HUES64 (cell line): ENCODE results near the gene GTSE1.
"Not testable (repeated sequence)": the region's sequence is repeated elsewhere in the genome, so short reads cannot be mapped to it uniquely, and the experiment has no call there.

Experiments used
- H3K27ac ChIP-seq: 2 replicates; pipeline ENCODE4 v1.7.0; 2013; ENCODE audit warnings: low read depth, low read length, inconsistent platforms
- H3K27me3 ChIP-seq: 2 replicates; pipeline ENCODE4 v1.6.1; 2013; ENCODE audit warnings: mild to moderate bottlenecking, low read length; ENCODE audit not compliant: insufficient read depth
- H3K36me3 ChIP-seq: 2 replicates; pipeline ENCODE4 v1.6.1; 2013; ENCODE audit warnings: mild to moderate bottlenecking, low read length; ENCODE audit not compliant: insufficient read depth
- H3K4me1 ChIP-seq: 2 replicates; pipeline ENCODE4 v1.6.1; 2013; ENCODE audit warnings: mild to moderate bottlenecking, low read length, moderate library complexity; ENCODE audit not compliant: insufficient read depth
- H3K4me3 ChIP-seq: 2 replicates; pipeline ENCODE4 v1.5.1; 2013; ENCODE audit warnings: mild to moderate bottlenecking, low read length, moderate library complexity
- H3K9ac ChIP-seq: 2 replicates; pipeline ENCODE4 v1.6.1; 2013; ENCODE audit warnings: mild to moderate bottlenecking, low read depth, low read length
- H3K9me3 ChIP-seq: 2 replicates; pipeline ENCODE4 v1.6.1; 2013; ENCODE audit warnings: low read depth, low read length; ENCODE audit not compliant: insufficient read depth
- WGBS: fragments of 150-250, 120-280 bp; methylation state at CpG from one replicate; pipeline ENCODE4 v1.1.7; 2013; ENCODE audit warnings: missing lambda C conversion rate; 5-methylcytosine and 5-hydroxymethylcytosine counted together

The GTSE1 gene

GRCh38 chr22:46262449-46263215 is 34.0 kb upstream of the GTSE1 start:
- H3K36me3 ChIP-seq = no peaks in the 10 kb centered on the region

GRCh38 chr22:46263216-46263590 is 33.5 kb upstream of the GTSE1 start, which contains the start of gene PKDREJ:
TSS of gene PKDREJ (minus strand) at chr22:46263343. CDS start at chr22:46263322, 21 bp downstream.
- Histone ChIP-seq H3K27ac (no peak within 1 kb of the TSS), H3K9ac (no peak within 1 kb of the TSS; the same call in 1 of the 2 replicates), H3K4me1 (peaks cover 2% of the 10 kb centered on the region; the same call in 1 of the 2 replicates), H3K27me3 (peaks cover 77% of the 10 kb centered on the region), H3K9me3 (peaks cover 15% of the 10 kb centered on the region), H3K36me3 (no peaks in the 10 kb centered on the region), H3K4me3 (peak within 1 kb of the TSS; percentile 35)
- WGBS = 43% methylated on average over 30 of the region's 30 CpGs

More at GRCh38 chr22:46262449-46263215, 34.0 kb upstream of the GTSE1 start:
- Histone ChIP-seq H3K4me1 (peaks cover 2% of the 10 kb centered on the region; the same call in 1 of the 2 replicates), H3K4me3 (peak overlapping the region; percentile 35), H3K9ac (no peak overlapping the region; the same call in 1 of the 2 replicates), H3K27me3 (peaks cover 83% of the 10 kb centered on the region), H3K27ac (no peak overlapping the region), H3K9me3 (peaks cover 15% of the 10 kb centered on the region)
- WGBS = 8% methylated on average over 109 of the region's 109 CpGs

GRCh38 chr22:46264520-46264919 is 32.1 kb upstream of the GTSE1 start:
- H3K4me3 ChIP-seq, H3K4me1 ChIP-seq, H3K36me3 ChIP-seq, H3K9me3 ChIP-seq, H3K9ac ChIP-seq, H3K27ac ChIP-seq: not testable (repeated sequence)
- over 99% methylated on average over 6 of the region's 6 CpGs for WGBS
- H3K27me3 ChIP-seq = peaks cover 65% of the 10 kb centered on the region

- not testable (repeated sequence) for H3K9ac ChIP-seq, H3K9me3 ChIP-seq, H3K4me3 ChIP-seq, H3K27ac ChIP-seq, H3K36me3 ChIP-seq, H3K4me1 ChIP-seq
- peaks cover 54% of the 10 kb centered on the region for H3K27me3 ChIP-seq
- 85% methylated on average over 4 of the region's 4 CpGs for WGBS
Observed at GRCh38 chr22:46265627-46266026, 31.0 kb upstream of the GTSE1 start.

GRCh38 chr22:46267431-46268279 is 29.0 kb upstream of the GTSE1 start, which contains the start of gene TTC38:
TSS of gene TTC38 (plus strand) at chr22:46268008. CDS start at chr22:46268040, 32 bp downstream.
- Histone ChIP-seq H3K4me3 (peak within 1 kb of the TSS; percentile 69), H3K9me3 (peaks cover 10% of the 10 kb centered on the region), H3K4me1 (peaks cover 2% of the 10 kb centered on the region; the same call in 1 of the 2 replicates), H3K27me3 (peaks cover 34% of the 10 kb centered on the region), H3K36me3 (peaks cover 7% of the 10 kb centered on the region; the same call in 1 of the 2 replicates), H3K27ac (no peak within 1 kb of the TSS), H3K9ac (peak within 1 kb of the TSS; percentile 69)
- 2% methylated on average over 74 of the region's 74 CpGs for WGBS

- Histone ChIP-seq H3K4me1 (peaks cover 2% of the 10 kb centered on the region; the same call in 1 of the 2 replicates), H3K9ac (no peak overlapping the region), H3K9me3 (peaks cover 10% of the 10 kb centered on the region), H3K36me3 (peaks cover 21% of the 10 kb centered on the region), H3K27me3 (peaks cover 15% of the 10 kb centered on the region), H3K27ac (no peak overlapping the region), H3K4me3 (no peak overlapping the region)
- 95% methylated on average over 11 of the region's 11 CpGs for WGBS
Observed at GRCh38 chr22:46269564-46269963, 27.1 kb upstream of the GTSE1 start.

- Histone ChIP-seq H3K36me3 (peaks cover 42% of the 10 kb centered on the region), H3K27ac (no peak overlapping the region), H3K4me1 (peaks cover 1% of the 10 kb centered on the region; the same call in 1 of the 2 replicates), H3K9ac (no peak overlapping the region), H3K4me3 (no peak overlapping the region), H3K9me3 (no peaks in the 10 kb centered on the region), H3K27me3 (peaks cover 3% of the 10 kb centered on the region; the same call in 1 of the 2 replicates)
- 92% methylated on average over 7 of the region's 8 CpGs for WGBS
Observed at GRCh38 chr22:46272196-46272595, 24.5 kb upstream of the GTSE1 start.

- H3K4me1 ChIP-seq = no peaks in the 10 kb centered on the region
- H3K9me3 ChIP-seq = no peaks in the 10 kb centered on the region
Observed at GRCh38 chr22:46272762-46273431, 23.8 kb upstream of the GTSE1 start.

GRCh38 chr22:46273432-46274148 is 23.1 kb upstream of the GTSE1 start:
- peaks cover 48% of the 10 kb centered on the region for H3K36me3 ChIP-seq
- no peak overlapping the region for H3K9ac ChIP-seq
- H3K4me1 ChIP-seq = no peaks in the 10 kb centered on the region
- WGBS = 94% methylated on average over 12 of the region's 12 CpGs
- H3K27me3 ChIP-seq = no peaks in the 10 kb centered on the region
- no peak overlapping the region for H3K4me3 ChIP-seq
- no peaks in the 10 kb centered on the region for H3K9me3 ChIP-seq
- no peak overlapping the region for H3K27ac ChIP-seq

More at GRCh38 chr22:46272762-46273431, 23.8 kb upstream of the GTSE1 start:
- no peak overlapping the region for H3K27ac ChIP-seq
- peaks cover 42% of the 10 kb centered on the region for H3K36me3 ChIP-seq
- 94% methylated on average over 12 of the region's 12 CpGs for WGBS
- no peak overlapping the region; the same call in 1 of the 2 replicates for H3K9ac ChIP-seq
- H3K4me3 ChIP-seq = no peak overlapping the region
- no peaks in the 10 kb centered on the region for H3K27me3 ChIP-seq

- Histone ChIP-seq H3K4me1 (no peaks in the 10 kb centered on the region), H3K9ac (no peak overlapping the region), H3K27ac (no peak overlapping the region), H3K4me3 (no peak overlapping the region), H3K9me3 (no peaks in the 10 kb centered on the region), H3K36me3 (peaks cover 55% of the 10 kb centered on the region), H3K27me3 (no peaks in the 10 kb centered on the region)
- WGBS = 92% methylated on average over 8 of the region's 8 CpGs
Observed at GRCh38 chr22:46274381-46274780, 22.3 kb upstream of the GTSE1 start.
